GM18517 (cell line): ENCODE data around the gene TPPP.

Experiments
- ATAC-seq: cut with Tn5 transposase; IDR thresholded peaks from one replicate; pipeline ENCODE4 v1.9.1; 2021; ENCODE audit warnings: mild to moderate bottlenecking, moderate library complexity; ENCODE audit not compliant: unreplicated experiment

TPPP gene

GRCh38 chr5:647727-648126 lies 45.4 kb downstream of the TPPP start:
- no peak for ATAC-seq

GRCh38 chr5:647311-647710 lies 45.8 kb downstream of the TPPP start:
- no peak for ATAC-seq

GRCh38 chr5:646396-647201 lies 46.6 kb downstream of the TPPP start:
- ATAC-seq, result no peak

- ATAC-seq, result no peak
These were observed 47.7 kb downstream of the TPPP start for GRCh38 chr5:645421-645820.

- no peak for ATAC-seq
These were observed 48.2 kb downstream of the TPPP start for GRCh38 chr5:644971-645370.

GRCh38 chr5:644509-644908 lies 48.6 kb downstream of the TPPP start:
- no peak for ATAC-seq

- ATAC-seq, result no peak
These were observed 49.3 kb downstream of the TPPP start for GRCh38 chr5:643811-644271.

GRCh38 chr5:643351-643801 lies 49.8 kb downstream of the TPPP start:
- ATAC-seq, result no peak

- ATAC-seq, result no peak
These were observed 50.7 kb downstream of the TPPP start for GRCh38 chr5:642481-642880.

- ATAC-seq, result no peak
These were observed 51.8 kb downstream of the TPPP start for GRCh38 chr5:641331-641765.

- no peak for ATAC-seq
These were observed 52.5 kb downstream of the TPPP start for GRCh38 chr5:640461-641330.

- no peak for ATAC-seq
These were observed 53.5 kb downstream of the TPPP start for GRCh38 chr5:639584-640213.

- ATAC-seq, result no peak
These were observed 54.0 kb downstream of the TPPP start for GRCh38 chr5:639253-639530.

- no peak for ATAC-seq
These were observed 54.5 kb downstream of the TPPP start for GRCh38 chr5:638501-639252.

- ATAC-seq, result no peak
These were observed 55.3 kb downstream of the TPPP start for GRCh38 chr5:637581-638450.

GRCh38 chr5:636951-637350 lies 56.2 kb downstream of the TPPP start:
- ATAC-seq, result no peak

GRCh38 chr5:635306-636055 lies 57.7 kb downstream of the TPPP start:
- no peak for ATAC-seq

- ATAC-seq, result no peak
These were observed 59.0 kb downstream of the TPPP start for GRCh38 chr5:634191-634590.

- no peak for ATAC-seq
These were observed 59.6 kb downstream of the TPPP start for GRCh38 chr5:633501-633955.
